Esophagus muscularis mucosa (tissue), 4 donors: ENCODE results near the gene ASPSCR1. TPM values are rescaled to one million over a fixed set of nuclear protein-coding genes. Genes with fewer than 3 reads are reported as not detected.

Experiments used
- DNase-seq: peaks from one replicate; pipeline ENCODE4 v3.0.0-alpha.2; 2017; ENCODE audit errors: extremely low spot score
- H3K27ac ChIP-seq, 4 donors: fragments of 200-600 bp; sonication (generic); replicated peaks in 1 of 4; 1 replicate in 3 of 4; 2 replicates in 1 of 4; pipeline ENCODE4 v1.5.1; 2016 to 2019; ENCODE audit warnings: mild to moderate bottlenecking in 1 of 4
- H3K27me3 ChIP-seq, 4 donors: fragments of 200-600 bp; sonication (generic); one replicate each; pipeline versions ENCODE4 v1.5.1 to v1.6.0; 2016 to 2019
- H3K36me3 ChIP-seq, 4 donors: fragments of 200-600 bp; sonication (generic); one replicate each; pipeline ENCODE4 v1.5.1; 2016 to 2019
- H3K4me1 ChIP-seq, 4 donors: fragments of 200-600 bp; sonication (generic); one replicate each; pipeline ENCODE4 v1.5.1; 2016 to 2019
- H3K4me3 ChIP-seq, 4 donors: fragments of 200-600 bp; sonication (generic); 1 replicate in 2 of 4; 2 replicates in 2 of 4; pipeline ENCODE4 v1.5.1; 2016 to 2019; ENCODE audit warnings: mild to moderate bottlenecking in 4 of 4, moderate library complexity in 1 of 4
- H3K9me3 ChIP-seq, 4 donors: fragments of 200-600 bp; sonication (generic); 1 replicate in 3 of 4; 2 replicates in 1 of 4; pipeline ENCODE4 v1.5.1; 2016 to 2019
- EP300 ChIP-seq: sonication (generic); formaldehyde crosslinking; IDR thresholded peaks from one replicate; pipeline ENCODE4 v1.6.1; 2017; ENCODE audit warnings: antibody characterized with exemption
- POLR2A ChIP-seq: fragments of 450-650 bp; IDR thresholded peaks from one replicate; pipeline ENCODE4 v1.6.1; 2017; ENCODE audit warnings: antibody characterized with exemption, moderate library complexity, mild to moderate bottlenecking, low read depth
- POLR2AphosphoS5 ChIP-seq, 2 donors: sonication (generic); formaldehyde crosslinking; IDR thresholded peaks; one replicate each; pipeline ENCODE4 v1.6.1; 2017; ENCODE audit warnings: antibody characterized with exemption in 2 of 2
- WGBS: methylation state at CpG from one replicate; pipeline ENCODE4 v1.1.5; 2018; 5-methylcytosine and 5-hydroxymethylcytosine counted together
- intact Hi-C: fragments of 100-400 bp; cut with DNase I; formaldehyde crosslinking; loops from one replicate; pipeline ENCODE4 v1.15.1; 2023
- total RNA-seq, 4 donors: library from RNA; depleted of rRNA; stranded (reverse); fragments of >200 nt; gene quantifications; one replicate each; pipeline versions ENCODE4 v1.1.0 to v1.2.1, GENCODE V29; 2016
- TF ChIP-seq, protein P1 (sequence below), 3 experiments: fragments of 200-600 bp in 2 of 3; fragments of 450-650 bp in 1 of 3; sonication (generic) in 2 of 3; IDR thresholded peaks; one replicate each; pipeline ENCODE4 v1.5.1; 2017 to 2019; ENCODE audit warnings: antibody characterized with exemption in 3 of 3, mild to moderate bottlenecking in 2 of 3, moderate library complexity in 1 of 3

ASPSCR1 gene
- total RNA-seq, 4 donors from 2014 or later = 15.9 to 18.4 (median 17.3) TPM

DNA sequence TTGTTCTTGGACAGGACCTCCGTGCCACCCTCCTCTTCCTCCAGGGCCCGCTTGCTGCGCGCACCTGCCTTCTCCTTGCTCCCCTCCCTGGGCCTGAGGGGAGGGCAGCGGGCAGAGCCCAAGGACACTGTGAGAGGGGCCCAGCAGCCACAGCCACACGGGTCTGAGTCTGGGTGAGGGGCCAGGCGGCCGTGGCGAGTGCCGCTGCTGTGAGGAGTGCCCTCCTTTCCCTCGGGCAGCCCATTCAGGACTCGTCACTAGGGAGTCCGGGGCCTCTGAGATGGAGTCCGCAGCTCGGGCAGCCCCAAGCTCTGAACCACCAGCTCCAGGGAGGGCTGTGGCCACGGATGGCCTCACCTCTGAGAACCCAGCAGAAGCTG, 82.6 kb downstream of the ASPSCR1 start:
- intact Hi-C loops = no loop called here
- no peak overlapping the region for H3K27ac ChIP-seq
- no peak for DNase-seq
- H3K27me3 ChIP-seq = no peaks in the 10 kb centered on the region
- H3K9me3 ChIP-seq = no peaks in the 10 kb centered on the region
- WGBS = 85% methylated on average over 12 of the region's 16 CpGs
- H3K36me3 ChIP-seq = peaks cover 52 to 94% (median 91%) of the 10 kb centered on the region in 4 donors
- H3K4me1 ChIP-seq = peaks cover 13 to 27% (median 18%) of the 10 kb centered on the region in 4 donors
- no peak overlapping the region for H3K4me3 ChIP-seq
- no peak for TF ChIP-seq POLR2A
- TF ChIP-seq, protein P1, sequence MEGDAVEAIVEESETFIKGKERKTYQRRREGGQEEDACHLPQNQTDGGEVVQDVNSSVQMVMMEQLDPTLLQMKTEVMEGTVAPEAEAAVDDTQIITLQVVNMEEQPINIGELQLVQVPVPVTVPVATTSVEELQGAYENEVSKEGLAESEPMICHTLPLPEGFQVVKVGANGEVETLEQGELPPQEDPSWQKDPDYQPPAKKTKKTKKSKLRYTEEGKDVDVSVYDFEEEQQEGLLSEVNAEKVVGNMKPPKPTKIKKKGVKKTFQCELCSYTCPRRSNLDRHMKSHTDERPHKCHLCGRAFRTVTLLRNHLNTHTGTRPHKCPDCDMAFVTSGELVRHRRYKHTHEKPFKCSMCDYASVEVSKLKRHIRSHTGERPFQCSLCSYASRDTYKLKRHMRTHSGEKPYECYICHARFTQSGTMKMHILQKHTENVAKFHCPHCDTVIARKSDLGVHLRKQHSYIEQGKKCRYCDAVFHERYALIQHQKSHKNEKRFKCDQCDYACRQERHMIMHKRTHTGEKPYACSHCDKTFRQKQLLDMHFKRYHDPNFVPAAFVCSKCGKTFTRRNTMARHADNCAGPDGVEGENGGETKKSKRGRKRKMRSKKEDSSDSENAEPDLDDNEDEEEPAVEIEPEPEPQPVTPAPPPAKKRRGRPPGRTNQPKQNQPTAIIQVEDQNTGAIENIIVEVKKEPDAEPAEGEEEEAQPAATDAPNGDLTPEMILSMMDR (IDR thresholded peaks at IDR 0.05) = no peak
- TF ChIP-seq EP300 = no peak
- TF ChIP-seq POLR2AphosphoS5 (IDR thresholded peaks at IDR 0.05) = no peak

DNA sequence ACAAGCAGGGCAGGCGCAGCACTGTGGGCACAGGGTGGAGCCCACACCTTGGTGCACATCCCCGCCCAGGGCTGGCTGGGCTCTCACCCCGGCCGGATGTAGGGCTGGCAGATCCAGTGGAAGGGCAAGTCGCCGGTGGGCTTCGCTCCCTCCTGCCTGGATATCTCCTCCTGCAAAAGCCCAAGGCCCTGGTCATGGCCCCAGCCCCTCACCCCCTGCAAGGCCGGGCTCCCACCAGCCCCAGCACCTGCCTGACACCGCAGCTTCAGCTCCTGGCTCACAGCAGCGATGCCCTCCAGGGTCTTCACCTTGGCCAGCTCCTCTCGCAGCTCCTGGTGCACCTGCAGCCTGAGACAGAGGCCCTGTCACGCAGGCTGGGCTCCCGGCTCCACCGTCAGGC, 83.2 kb downstream of the ASPSCR1 start:
- intact Hi-C loops = no loop called here

DNA sequence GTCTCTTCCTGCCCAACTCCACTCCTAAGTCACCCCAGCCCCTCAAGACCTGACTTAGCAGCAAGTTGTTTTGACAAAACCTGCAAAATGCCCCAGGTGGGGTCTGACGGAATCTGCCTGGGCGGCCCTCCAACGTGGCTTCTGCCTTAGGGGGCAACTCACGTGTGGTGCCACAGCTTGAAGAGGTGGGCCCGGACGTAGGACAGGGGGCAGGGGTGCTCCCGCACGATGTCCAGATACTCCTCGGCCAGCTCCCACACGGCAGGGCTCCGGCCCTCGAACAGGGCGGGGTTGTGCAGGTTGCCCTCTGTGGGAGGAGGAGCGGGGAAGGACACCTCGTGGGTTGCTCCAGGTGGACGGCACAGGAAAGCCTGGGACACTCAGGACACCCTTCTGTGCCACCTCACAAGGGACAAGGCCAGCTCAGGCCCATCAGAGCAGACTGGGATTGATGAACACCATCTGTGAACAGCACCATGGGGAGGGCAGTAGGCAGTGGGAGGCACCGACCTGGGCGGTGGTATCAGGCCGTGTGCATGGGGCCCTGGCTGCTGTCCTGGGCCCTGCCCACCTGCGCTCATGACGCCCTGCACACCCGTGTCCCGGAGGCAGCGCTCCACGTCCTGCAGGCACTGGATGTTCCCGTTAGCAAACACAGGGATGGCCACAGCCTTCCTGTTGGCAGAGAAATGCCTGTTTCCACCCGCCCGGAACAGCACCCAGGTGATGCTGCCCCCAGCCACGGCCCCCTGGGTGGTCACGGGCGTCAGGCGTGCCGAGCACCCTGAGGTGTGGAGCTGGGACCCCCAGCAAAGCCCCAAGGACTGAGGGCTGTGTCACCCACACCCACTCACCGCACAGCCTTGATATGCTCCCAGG, 83.9 kb downstream of the ASPSCR1 start:
- H3K4me3 ChIP-seq = no peak overlapping the region
- peaks cover 21 to 31% (median 25%) of the 10 kb centered on the region in 4 donors for H3K4me1 ChIP-seq
- DNase-seq = no peak
- H3K9me3 ChIP-seq = no peaks in the 10 kb centered on the region
- peaks cover 39 to 81% (median 78%) of the 10 kb centered on the region in 4 donors for H3K36me3 ChIP-seq
- H3K27me3 ChIP-seq = no peaks in the 10 kb centered on the region
- H3K27ac ChIP-seq = no peak overlapping the region
- intact Hi-C loops = no loop called here
- 89% methylated on average over 16 of the region's 34 CpGs for WGBS
- TF ChIP-seq POLR2AphosphoS5 (IDR thresholded peaks at IDR 0.05) (no peak), POLR2A (no peak), EP300 (no peak)
- TF ChIP-seq, protein P1 (IDR thresholded peaks at IDR 0.05) = no peak

More for the DNA sequence above, 83.2 kb downstream of the ASPSCR1 start:
- H3K9me3 ChIP-seq = no peaks in the 10 kb centered on the region
- H3K36me3 ChIP-seq = peaks cover 45 to 88% (median 85%) of the 10 kb centered on the region in 4 donors
- H3K27ac ChIP-seq = no peak overlapping the region
- no peaks in the 10 kb centered on the region for H3K27me3 ChIP-seq
- H3K4me1 ChIP-seq = peaks cover 15 to 25% (median 19%) of the 10 kb centered on the region in 4 donors
- DNase-seq = no peak
- 93% methylated on average over 4 of the region's 14 CpGs for WGBS
- H3K4me3 ChIP-seq = no peak overlapping the region
- TF ChIP-seq EP300 (no peak), POLR2AphosphoS5 (IDR thresholded peaks at IDR 0.05) (no peak), POLR2A (no peak)
- TF ChIP-seq, protein P1 (IDR thresholded peaks at IDR 0.05) = no peak

DNA sequence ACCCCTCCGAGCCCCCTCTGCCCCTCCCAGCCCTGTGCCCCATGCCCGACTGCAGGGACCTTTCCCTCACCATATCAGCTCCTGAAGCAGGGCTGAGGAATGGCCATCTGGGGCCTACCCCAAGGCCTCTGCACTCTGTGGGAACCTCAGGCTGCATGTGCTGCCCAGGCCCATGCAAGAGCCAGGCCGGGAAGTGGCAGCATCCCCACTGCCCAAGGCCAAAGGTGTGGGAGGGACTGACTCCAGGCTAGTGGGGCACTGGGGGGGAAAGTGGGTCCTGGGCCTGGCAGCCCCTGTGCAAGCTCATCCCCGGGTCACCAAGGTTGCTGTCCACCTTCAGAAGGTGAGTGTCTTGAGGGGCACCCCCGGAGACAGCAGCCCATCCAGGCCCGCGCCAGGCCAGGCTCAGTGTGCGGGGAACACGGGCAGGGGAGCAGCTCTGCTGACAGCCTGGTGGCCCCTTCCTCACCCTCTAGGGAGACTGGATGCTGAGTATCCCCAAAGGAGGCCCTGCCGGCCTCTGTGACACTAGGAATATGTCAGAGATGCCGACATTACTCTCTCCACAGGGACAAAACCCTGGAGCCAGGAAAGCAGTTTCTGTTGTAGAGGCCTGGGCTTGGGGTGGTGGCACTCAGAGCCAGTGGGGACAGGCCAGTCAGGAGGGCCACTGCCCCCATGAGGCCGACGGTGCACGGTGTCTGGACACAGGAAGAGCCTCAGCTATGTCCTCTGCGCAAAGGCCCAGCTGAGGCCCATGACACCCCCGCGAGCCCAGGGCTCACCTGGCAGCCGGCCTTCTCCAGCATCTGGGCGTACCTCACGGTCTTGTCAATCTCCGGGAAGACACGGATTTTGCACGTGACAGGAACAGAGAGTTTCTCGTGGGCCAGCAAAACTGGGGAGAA, 84.9 kb downstream of the ASPSCR1 start:
- WGBS = 86% methylated on average over 16 of the region's 24 CpGs
- no peak overlapping the region for H3K27ac ChIP-seq
- H3K27me3 ChIP-seq = no peaks in the 10 kb centered on the region
- no peak overlapping the region for H3K4me3 ChIP-seq
- peaks cover 28 to 71% (median 68%) of the 10 kb centered on the region in 4 donors for H3K36me3 ChIP-seq
- intact Hi-C loops = no loop called here
- no peaks in the 10 kb centered on the region for H3K9me3 ChIP-seq
- peaks cover 25 to 33% (median 28%) of the 10 kb centered on the region in 4 donors for H3K4me1 ChIP-seq
- DNase-seq = no peak
- TF ChIP-seq, protein P1 (IDR thresholded peaks at IDR 0.05) = no peak
- TF ChIP-seq POLR2AphosphoS5 (IDR thresholded peaks at IDR 0.05) = no peak
- TF ChIP-seq POLR2A = no peak
- TF ChIP-seq EP300 = no peak
